NCI-H345 treated with DMSO at 0.1 percent for 48 hours (cell line): ENCODE data around the gene DPYSL5.

Experiments used
- DNase-seq: peaks from one replicate; lab custom pipeline; 2025; ENCODE audit not compliant: unreplicated experiment; lab: John Stamatoyannopoulos, UW

DPYSL5 gene

GRCh38 chr2:26982102-26982742, 134.3 kb downstream of the DPYSL5 start:
- peak; percentile 86 for DNase-seq

GRCh38 chr2:26983746-26984145, 135.8 kb downstream of the DPYSL5 start:
- no peak for DNase-seq

- no peak for DNase-seq
Observed at GRCh38 chr2:26985807-26986206, 137.9 kb downstream of the DPYSL5 start.

GRCh38 chr2:26986576-26986975, 138.6 kb downstream of the DPYSL5 start:
- DNase-seq = no peak

GRCh38 chr2:26988058-26988860, 140.3 kb downstream of the DPYSL5 start:
- no peak for DNase-seq

- DNase-seq = no peak
Observed at GRCh38 chr2:26989156-26989555, 141.2 kb downstream of the DPYSL5 start.

GRCh38 chr2:26991717-26992116, 143.8 kb downstream of the DPYSL5 start:
- DNase-seq = no peak

- no peak for DNase-seq
Observed at GRCh38 chr2:26993768-26994167, 145.8 kb downstream of the DPYSL5 start.

GRCh38 chr2:26994983-26995382, 147.1 kb downstream of the DPYSL5 start:
- DNase-seq = no peak

- no peak for DNase-seq
Observed at GRCh38 chr2:26997394-26997793, 149.5 kb downstream of the DPYSL5 start.

GRCh38 chr2:26998323-26998722, 150.4 kb downstream of the DPYSL5 start:
- no peak for DNase-seq
